HG03135 (cell line): Measurements from ENCODE around the gene FAM32A.

Experiments used
- ATAC-seq: cut with Tn5 transposase; IDR thresholded peaks from one replicate; pipeline ENCODE4 v1.9.1; 2021; ENCODE audit warnings: mild to moderate bottlenecking, moderate library complexity; ENCODE audit not compliant: unreplicated experiment

The FAM32A gene

GRCh38 chr19:16224293-16225045 lies 39.3 kb downstream of the FAM32A start:
- no peak for ATAC-seq

DNA sequence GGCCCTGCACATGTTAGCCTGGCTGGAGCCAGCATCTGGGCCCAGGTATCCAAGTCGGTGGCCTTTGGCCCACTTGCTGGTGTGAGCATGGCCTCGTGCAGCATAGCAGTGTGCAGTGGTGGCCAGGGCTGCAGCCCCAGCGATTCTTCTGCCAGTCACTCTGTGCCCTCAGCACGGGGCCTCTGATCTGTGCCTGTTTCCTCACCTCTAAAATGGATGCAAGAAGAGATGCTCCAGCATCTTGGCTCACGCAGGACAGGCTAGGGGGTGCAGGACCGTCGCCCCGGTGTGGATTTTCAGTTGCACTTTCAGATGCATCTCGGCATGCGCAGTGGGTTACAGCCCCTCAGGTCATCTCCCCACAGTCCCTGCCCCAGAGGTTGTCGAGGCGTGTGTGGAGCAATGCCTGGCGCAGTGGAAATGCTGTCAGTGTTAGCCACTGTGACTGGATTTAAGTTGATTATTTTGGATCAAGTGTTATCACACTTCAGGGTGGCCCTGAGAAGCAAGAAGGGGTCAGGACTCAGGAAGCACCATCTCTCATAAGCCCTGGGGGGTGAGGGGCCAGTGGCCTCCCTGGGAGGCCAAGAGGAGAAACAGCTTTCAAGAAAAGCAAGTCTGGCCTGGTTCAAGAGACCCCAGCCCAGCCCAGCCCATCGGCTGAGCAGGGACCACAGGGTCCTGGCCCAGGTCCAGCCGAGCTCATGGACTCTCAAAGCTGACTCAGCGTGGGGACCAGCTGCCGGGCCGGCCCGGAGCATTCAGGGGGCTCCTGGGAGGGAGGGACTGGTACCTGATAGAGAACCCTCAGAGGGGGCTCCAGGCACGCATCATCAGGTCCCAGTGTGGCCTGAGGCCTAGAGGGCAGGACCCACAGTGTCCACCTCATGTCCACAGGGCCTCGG lies 40.3 kb downstream of the FAM32A start:
- no peak for ATAC-seq

DNA sequence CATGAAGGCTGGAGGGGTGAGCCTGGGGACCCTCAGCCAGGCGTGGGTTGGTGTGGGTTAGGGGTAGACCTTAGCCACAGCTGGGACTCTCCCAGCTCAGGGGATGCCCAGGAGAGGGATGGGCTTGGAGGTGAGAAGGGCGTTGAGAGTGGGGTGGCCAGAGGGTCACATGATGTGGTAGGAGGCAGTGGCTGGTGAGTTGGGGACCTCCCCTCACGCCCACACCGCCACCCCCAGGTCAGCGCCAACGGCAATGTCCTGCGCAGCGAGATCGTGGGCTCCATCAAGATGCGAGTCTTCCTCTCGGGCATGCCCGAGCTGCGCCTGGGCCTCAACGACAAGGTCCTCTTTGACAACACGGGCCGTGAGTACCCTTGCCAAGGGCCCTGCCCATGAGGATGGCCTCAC lies 41.0 kb downstream of the FAM32A start:
- no peak for ATAC-seq

GRCh38 chr19:16226878-16227836 lies 41.9 kb downstream of the FAM32A start:
- no peak for ATAC-seq

DNA sequence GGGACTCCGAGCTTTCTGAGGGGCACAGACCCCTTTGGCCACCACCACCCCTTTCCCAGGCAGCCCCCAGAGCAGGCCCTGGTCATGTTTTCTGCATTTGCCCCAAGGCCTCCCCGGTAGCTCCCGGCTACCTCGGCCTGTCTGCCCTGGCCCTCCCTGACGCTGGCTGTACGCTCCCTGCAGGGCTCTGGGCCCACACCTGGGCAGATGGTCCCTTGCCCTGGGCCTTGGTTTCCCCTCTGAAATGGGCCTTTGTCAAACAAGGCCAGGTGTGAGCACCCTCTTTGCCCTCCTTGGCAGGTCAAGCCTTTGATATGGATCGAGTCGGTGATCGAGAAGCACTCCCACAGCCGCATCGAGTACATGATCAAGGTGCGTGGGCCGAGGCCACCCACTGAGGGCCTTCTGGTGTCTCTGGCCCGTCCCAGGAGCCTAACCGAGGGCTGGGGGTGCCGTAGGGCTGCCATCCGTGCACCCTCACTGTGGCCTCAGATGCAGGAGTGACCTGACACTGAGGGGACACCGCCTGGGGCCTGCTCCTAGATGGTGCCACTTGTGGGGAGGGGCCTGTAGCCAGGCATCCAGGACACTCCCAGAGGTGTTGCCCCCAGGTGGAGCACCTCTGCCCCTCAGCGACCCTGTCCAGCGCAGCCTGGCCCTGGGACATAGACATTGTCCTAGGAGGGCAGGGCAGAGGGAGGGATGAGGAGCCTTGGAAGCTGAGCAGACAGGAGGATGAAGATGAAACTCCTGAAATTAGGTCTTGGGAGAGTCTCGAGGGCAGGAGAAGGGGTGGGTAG lies 42.8 kb downstream of the FAM32A start:
- ATAC-seq: no peak

GRCh38 chr19:16228637-16229321 lies 43.6 kb downstream of the FAM32A start:
- ATAC-seq: no peak

DNA sequence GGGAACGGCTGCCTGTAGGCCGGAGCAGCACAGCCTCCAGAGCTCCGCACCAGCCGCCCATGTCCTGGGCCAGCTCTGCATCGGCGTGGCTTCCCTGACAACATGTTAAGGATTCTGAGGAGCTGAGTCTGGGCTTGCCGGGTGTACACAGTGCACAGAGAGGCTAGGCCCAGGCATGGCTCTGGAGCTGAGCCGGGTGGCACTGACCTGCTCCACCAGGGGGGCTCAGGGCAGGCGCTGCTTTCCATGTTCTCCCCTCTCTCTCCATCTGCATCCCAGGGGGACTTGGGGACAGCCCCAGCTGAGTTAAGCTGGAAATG lies 44.1 kb downstream of the FAM32A start:
- no peak for ATAC-seq

DNA sequence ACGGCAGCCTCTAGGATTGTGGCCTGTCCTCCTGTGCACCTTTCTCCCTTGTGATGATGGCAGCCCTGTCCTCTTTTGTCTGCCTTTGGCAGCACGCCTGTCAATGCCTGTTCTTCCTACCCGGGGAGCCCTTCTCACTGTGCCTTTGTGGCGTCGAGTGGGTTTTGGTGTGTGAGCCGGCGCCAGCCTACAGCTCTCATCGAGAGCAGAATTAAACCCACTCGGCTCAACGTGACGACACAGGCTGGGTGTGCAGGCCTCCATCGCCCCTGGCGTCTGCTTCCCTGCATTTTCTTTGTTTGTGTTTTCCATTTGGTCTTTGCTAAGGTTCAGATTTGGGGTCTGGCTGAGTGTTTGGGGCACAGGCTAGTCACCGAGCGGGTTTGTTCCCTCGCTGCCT lies 46.9 kb downstream of the FAM32A start:
- ATAC-seq: no peak

- ATAC-seq: no peak
Observed at GRCh38 chr19:16232568-16232967, 47.4 kb downstream of the FAM32A start.

DNA sequence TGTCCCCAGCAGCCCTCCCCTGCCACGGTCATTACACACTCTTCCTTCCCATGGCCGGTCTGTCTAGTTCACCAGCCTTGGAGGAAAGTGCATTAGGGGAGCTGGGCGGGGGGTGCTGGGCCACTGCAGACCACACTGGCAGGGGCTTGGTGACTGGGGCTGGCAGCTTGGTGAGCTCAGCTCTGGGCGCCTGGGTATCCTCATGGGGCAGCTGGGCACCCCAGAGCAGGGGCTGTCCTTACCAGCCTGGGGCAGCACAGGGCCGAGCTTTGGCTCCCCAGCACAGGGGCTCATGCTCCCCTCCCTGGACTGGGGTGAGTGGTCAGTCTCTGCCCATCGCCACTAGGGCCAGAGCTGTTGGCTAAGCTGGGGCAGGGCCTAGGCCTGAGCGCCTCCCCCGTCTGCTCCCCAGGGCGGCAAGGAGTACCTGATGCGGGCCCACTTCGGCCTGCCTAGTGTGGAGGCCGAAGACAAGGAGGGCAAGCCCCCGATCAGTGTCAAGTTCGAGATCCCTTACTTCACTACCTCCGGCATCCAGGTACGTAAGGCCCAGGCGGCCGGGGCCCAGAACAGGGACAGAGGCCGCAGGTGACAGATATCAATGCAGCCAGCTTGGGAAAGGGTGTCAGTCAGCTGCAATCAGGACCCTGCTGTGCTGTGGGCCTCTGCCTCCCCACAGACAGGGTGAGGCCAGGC lies 48.0 kb downstream of the FAM32A start:
- no peak for ATAC-seq

GRCh38 chr19:16233836-16234551 lies 48.8 kb downstream of the FAM32A start:
- ATAC-seq: no peak

DNA sequence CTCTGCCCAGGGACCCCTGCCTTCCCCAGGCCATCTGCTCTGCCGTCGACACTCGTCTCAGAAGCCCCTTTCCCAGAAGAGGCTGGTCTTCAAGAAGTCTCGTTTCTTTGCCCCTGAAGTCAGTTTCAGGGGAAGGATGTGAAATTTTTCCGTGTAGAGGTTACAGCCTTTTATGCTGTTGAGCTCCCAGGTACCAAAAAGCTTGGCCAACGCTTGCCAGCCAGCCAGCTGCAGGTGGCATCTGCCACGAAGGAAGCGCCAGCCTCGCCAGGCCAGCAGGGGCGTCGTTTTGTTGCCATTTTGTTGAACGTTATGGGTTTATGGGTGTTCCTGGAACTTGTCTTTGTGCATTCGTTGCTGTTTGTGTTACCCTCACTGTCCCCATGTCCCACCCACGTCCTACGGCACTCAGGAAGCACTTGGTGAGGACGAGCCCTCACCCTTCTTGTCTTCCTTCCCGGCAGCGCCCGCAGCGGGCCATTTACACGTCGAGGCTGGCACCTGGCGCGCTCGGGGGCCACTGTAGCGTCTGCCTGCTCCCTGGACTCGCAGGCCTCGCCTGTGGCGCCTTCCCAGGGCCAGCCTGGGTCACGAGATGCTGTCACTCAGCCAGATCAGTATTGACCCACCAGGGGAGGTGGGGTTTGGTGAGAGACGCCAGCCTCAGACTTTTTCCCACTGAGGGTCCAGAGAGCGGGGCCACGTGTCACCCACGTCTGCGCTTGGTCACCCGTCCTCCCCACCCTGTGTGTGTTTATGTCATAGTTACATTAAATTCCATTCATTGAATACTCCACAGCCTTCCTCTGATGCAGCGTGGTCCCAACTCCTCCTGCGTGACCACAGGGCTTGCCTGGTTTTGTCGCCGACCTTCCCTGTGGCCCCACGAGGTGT lies 49.6 kb downstream of the FAM32A start:
- ATAC-seq: no peak

DNA sequence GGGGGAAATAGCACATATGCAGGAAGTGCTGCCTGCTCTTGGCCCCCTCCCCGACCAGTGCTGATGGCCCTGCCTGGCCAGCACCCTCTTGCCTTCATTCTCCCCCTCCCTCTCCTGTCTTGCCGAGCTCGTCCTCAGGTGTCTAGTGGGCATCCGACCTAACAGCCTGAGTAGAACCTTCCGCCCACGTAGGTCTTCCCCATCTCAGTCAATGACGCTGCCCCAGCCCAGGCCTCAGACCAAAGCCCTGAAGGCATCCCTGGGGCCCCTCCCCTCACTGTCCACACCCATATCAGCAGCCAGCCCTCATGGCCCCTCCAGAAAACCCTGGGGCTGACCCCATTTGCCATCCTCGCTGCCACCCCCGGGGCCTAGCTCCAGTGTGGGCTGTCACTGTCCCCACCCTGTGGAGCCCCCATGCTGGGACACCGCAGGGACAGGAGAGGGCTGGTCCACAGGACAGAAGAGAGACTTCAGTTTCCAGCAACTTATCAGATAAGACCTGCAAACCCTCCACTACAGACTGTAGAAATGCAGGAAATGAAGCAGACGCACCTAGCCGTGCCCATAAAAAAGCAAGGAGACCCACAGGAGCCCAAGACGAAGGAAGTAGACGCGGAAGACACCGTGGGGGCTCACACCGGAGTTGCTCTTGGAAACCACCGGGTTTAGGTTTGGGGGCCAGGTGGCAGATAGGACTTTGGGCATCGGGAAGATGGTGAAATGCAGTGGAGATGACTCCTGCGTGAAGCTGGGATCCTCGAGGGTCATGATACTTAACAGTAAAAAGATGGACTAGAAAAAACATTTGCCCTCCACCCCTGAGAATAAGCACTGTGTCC lies 50.8 kb downstream of the FAM32A start:
- no peak for ATAC-seq
